MCF 10A (cell line): ENCODE measurements around the gene PTPRT. TPM values are rescaled to one million over a fixed set of nuclear protein-coding genes. Genes with fewer than 3 reads are reported as not detected.

Source experiments
- BruUV-seq: library from RNA; stranded (reverse); fragments of 400-500 nt; replicated peaks from 2 replicates; lab custom pipeline; 2021; lab: Mats Ljungman, UMichigan
- CTCF ChIA-PET: fragments of 300-600 bp; sonication (Branson Sonifier 250); formaldehyde crosslinking; extraction: SDS; loops from one replicate; lab custom pipeline; 2021; ENCODE audit warnings: antibody characterized with exemption, inconsistent platforms; lab: Yijun Ruan, JAX
- POLR2A ChIA-PET: fragments of 300-600, 350-650 bp; sonication (Branson Sonifier 250); formaldehyde crosslinking; extraction: SDS; loops from one replicate; lab custom pipeline; 2020; ENCODE audit warnings: antibody characterized with exemption, inconsistent platforms; lab: Yijun Ruan, JAX
- DNase-seq: peaks from one replicate; pipeline ENCODE4 v3.0.0-alpha.2; 2018; ENCODE audit not compliant: unreplicated experiment
- H3K27ac Mint-ChIP-seq: one replicate; pipeline ENCODE4 v1.8.0; 2022; ENCODE audit warnings: mild to moderate bottlenecking, low read depth, mixed read lengths; ENCODE audit not compliant: unreplicated experiment
- H3K27me3 Mint-ChIP-seq: one replicate; pipeline ENCODE4 v1.8.0; 2022; ENCODE audit warnings: mixed read lengths; ENCODE audit not compliant: insufficient read depth, unreplicated experiment
- H3K36me3 Mint-ChIP-seq: one replicate; pipeline ENCODE4 v1.8.0; 2022; ENCODE audit warnings: mild to moderate bottlenecking, moderate library complexity, mixed read lengths; ENCODE audit not compliant: insufficient read depth, unreplicated experiment
- H3K4me1 Mint-ChIP-seq: one replicate; pipeline ENCODE4 v1.8.0; 2022; ENCODE audit warnings: mixed read lengths; ENCODE audit not compliant: insufficient read depth, unreplicated experiment
- H3K4me3 Mint-ChIP-seq: one replicate; pipeline ENCODE4 v1.8.0; 2022; ENCODE audit warnings: mild to moderate bottlenecking, moderate library complexity, mixed read lengths; ENCODE audit not compliant: unreplicated experiment
- H3K9me3 Mint-ChIP-seq: one replicate; pipeline ENCODE4 v1.8.0; 2022; ENCODE audit warnings: mixed read lengths; ENCODE audit not compliant: unreplicated experiment
- intact Hi-C: fragments of 100-400 bp; cut with micrococcal nuclease; formaldehyde crosslinking; loops from 2 replicates; pipeline ENCODE4 v1.14.1; 2022
- total RNA-seq: library from RNA; stranded (reverse); gene quantifications from 2 replicates; pipeline ENCODE4 v1.2.3, GENCODE V29; 2022
- TF ChIP-seq, protein P1 (sequence below): fragments of 200-600 bp; IDR thresholded peaks from one replicate; pipeline ENCODE4 v1.8.0; 2022; ENCODE audit warnings: antibody characterized with exemption, mild to moderate bottlenecking; ENCODE audit not compliant: unreplicated experiment

The PTPRT gene
- total RNA-seq, 1 experiment from 2014 or later, result not detected

DNA sequence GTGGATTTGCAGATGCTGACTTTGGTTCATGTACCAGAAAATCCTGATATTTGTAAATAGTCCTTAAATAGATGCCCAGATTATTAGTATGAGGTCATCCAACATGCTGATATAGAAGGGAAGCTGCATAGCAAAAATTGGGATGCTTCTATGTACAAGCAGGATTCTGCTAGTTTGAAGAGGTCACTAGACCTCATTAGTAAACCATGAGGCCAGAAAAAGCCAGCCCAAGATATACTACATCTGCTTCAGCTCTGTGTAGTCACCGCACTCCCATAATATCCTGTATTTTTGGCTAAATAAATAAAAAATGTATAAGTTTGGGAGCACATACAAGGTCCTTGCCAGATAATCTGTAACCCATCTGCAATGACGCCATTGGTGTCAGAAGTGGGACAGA is 13.0 kb downstream of the PTPRT start:
- no peak overlapping the region for H3K4me3 Mint-ChIP-seq
- peaks cover 25% of the 10 kb centered on the region for H3K9me3 Mint-ChIP-seq
- no peak for DNase-seq
- H3K4me1 Mint-ChIP-seq, result no peaks in the 10 kb centered on the region
- H3K27me3 Mint-ChIP-seq, result no peaks in the 10 kb centered on the region
- CTCF ChIA-PET, result interaction anchor here (0.6 kb wide), 1 partner anchor 13 kb away, joined by 3 read pairs; the partner anchor contains the start of gene PTPRT
- no peaks in the 10 kb centered on the region for H3K36me3 Mint-ChIP-seq
- H3K27ac Mint-ChIP-seq, result no peak overlapping the region
- POLR2A ChIA-PET, result interaction anchor here (0.6 kb wide), 1 partner anchor 134 kb away, joined by 3 read pairs; no protein-coding TSS in a partner anchor
- no TSS peak for BruUV-seq
- intact Hi-C loops, result no loop called here
- TF ChIP-seq, protein P1, sequence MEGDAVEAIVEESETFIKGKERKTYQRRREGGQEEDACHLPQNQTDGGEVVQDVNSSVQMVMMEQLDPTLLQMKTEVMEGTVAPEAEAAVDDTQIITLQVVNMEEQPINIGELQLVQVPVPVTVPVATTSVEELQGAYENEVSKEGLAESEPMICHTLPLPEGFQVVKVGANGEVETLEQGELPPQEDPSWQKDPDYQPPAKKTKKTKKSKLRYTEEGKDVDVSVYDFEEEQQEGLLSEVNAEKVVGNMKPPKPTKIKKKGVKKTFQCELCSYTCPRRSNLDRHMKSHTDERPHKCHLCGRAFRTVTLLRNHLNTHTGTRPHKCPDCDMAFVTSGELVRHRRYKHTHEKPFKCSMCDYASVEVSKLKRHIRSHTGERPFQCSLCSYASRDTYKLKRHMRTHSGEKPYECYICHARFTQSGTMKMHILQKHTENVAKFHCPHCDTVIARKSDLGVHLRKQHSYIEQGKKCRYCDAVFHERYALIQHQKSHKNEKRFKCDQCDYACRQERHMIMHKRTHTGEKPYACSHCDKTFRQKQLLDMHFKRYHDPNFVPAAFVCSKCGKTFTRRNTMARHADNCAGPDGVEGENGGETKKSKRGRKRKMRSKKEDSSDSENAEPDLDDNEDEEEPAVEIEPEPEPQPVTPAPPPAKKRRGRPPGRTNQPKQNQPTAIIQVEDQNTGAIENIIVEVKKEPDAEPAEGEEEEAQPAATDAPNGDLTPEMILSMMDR, result no peak

DNA sequence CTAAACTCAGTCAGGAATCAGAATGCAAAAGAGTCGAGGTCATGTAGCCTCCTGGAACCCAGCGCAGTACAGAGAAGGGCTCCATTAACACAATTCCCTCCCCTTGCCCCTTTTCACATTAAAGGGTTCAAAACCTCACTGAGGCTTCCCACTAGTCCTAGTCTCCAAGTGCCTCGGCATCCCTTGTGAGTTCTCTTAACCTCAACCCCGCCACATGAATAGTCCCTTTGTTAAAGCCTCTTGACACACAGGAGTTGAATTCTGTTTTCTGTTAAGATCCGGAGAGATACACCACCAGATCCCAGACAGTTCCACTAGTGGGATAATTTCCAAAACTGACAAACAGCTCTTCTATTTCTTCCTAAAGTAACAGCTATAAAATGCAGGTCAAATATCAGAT is 17.8 kb downstream of the PTPRT start:
- TF ChIP-seq, protein P1, result no peak
- no peaks in the 10 kb centered on the region for H3K36me3 Mint-ChIP-seq
- intact Hi-C loops, result no loop called here
- peaks cover 50% of the 10 kb centered on the region for H3K9me3 Mint-ChIP-seq
- no peaks in the 10 kb centered on the region for H3K4me1 Mint-ChIP-seq
- no peak overlapping the region for H3K4me3 Mint-ChIP-seq
- H3K27ac Mint-ChIP-seq, result no peak overlapping the region
- H3K27me3 Mint-ChIP-seq, result no peaks in the 10 kb centered on the region
- ChIA-PET CTCF (interaction anchor here (0.8 kb wide), 1 partner anchor 1433 kb away, joined by 3 read pairs; no protein-coding TSS in a partner anchor), POLR2A (no interaction called here)
- no TSS peak for BruUV-seq
- no peak for DNase-seq

DNA sequence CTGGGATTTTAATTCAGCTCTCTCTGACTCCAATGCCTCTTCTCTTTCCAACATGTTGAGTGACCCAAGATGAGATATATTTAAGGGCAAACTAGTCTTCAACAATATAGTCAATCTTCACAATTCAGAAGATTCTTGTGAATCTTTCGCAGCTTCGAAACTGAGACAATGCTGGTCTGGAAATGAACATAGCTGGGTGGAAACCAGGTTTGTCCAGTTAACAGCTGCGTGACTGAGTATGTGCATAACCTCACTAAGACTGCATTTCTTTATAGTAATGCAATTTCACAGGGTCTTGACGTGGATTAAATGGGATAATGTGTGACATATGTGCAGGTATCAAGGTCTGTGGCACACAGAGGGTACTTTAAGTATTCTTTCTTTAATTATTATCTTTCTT is 18.9 kb downstream of the PTPRT start:
- ChIA-PET POLR2A (no interaction called here), CTCF (interaction anchor here (0.5 to 2.0 kb wide), 6 partner anchors 12 to 1432 kb away, joined by 3 to 8 read pairs (median 4); no protein-coding TSS in a partner anchor)
- Mint-ChIP-seq H3K27ac (no peak overlapping the region), H3K4me3 (no peak overlapping the region), H3K36me3 (no peaks in the 10 kb centered on the region), H3K4me1 (no peaks in the 10 kb centered on the region), H3K27me3 (no peaks in the 10 kb centered on the region), H3K9me3 (peaks cover 59% of the 10 kb centered on the region)
- no TSS peak for BruUV-seq
- TF ChIP-seq, protein P1, result no peak
- DNase-seq, result no peak
- intact Hi-C loops, result no loop called here

DNA sequence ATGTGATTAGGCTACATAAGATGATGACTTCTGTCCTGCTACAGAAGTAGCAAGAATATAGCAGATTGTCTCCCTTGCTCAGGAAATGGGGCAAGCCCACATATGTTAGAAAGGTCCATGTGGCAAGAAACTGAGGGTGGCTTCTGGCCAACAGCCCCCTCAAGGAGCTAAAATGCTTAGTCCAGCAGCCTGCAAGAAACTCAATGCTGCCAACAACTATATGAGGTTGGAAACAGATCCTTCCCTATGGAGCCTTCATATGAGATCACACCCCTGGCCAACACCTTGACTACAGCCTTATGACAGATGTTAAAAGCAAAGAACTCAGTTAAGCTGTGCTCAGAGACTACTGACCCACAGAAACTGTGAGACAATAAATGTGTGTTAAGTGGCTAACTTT is 22.1 kb downstream of the PTPRT start:
- POLR2A ChIA-PET, result no interaction called here
- Mint-ChIP-seq H3K36me3 (no peaks in the 10 kb centered on the region), H3K27me3 (no peaks in the 10 kb centered on the region), H3K27ac (no peak overlapping the region), H3K4me1 (no peaks in the 10 kb centered on the region), H3K4me3 (no peak overlapping the region), H3K9me3 (peaks cover 50% of the 10 kb centered on the region)
- CTCF ChIA-PET, result interaction anchor here (0.6 to 1.0 kb wide), 3 partner anchors 22 to 1305 kb away, joined by 3 to 4 read pairs (median 3); no protein-coding TSS in a partner anchor
- TF ChIP-seq, protein P1, result no peak
- intact Hi-C loops, result no loop called here
- BruUV-seq, result no TSS peak
- no peak for DNase-seq
